Activated CD4-positive, alpha-beta memory T cell treated with anti-CD3 and anti-CD28 coated beads, Interleukin-2, amount 10 ng/mL, durations not matched to agents 7 days and 5 days (primary cell): ENCODE results near the gene PRPF6. TPM values are rescaled to one million over a fixed set of nuclear protein-coding genes. Genes with fewer than 3 reads are reported as not detected.

Experiments
- CTCF ChIA-PET: fragments of 350-600 bp; sonication (Branson Sonifier 250); formaldehyde crosslinking; loops from one replicate; lab custom pipeline; 2021; ENCODE audit warnings: antibody characterized with exemption, inconsistent platforms; lab: Charles Lee
- POLR2A ChIA-PET: fragments of 350-600 bp; sonication (Branson Sonifier 250); formaldehyde crosslinking; loops from one replicate; lab custom pipeline; 2021; ENCODE audit warnings: antibody characterized with exemption; lab: Charles Lee
- DNase-seq: peaks from one replicate; pipeline ENCODE4 v3.0.0-alpha.2; 2020
- H3K27ac Mint-ChIP-seq: one replicate; pipeline ENCODE4 v1.8.0; 2021; ENCODE audit warnings: mild to moderate bottlenecking, mixed read lengths
- H3K27me3 Mint-ChIP-seq: one replicate; pipeline ENCODE4 v1.8.0; 2021; ENCODE audit warnings: mixed read lengths
- H3K36me3 Mint-ChIP-seq: one replicate; pipeline ENCODE4 v1.8.0; 2021; ENCODE audit warnings: low read depth, mixed read lengths
- H3K4me1 Mint-ChIP-seq: one replicate; pipeline ENCODE4 v1.8.0; 2021; ENCODE audit warnings: mixed read lengths
- H3K4me3 Mint-ChIP-seq: one replicate; pipeline ENCODE4 v1.8.0; 2021; ENCODE audit warnings: mild to moderate bottlenecking, mixed read lengths
- H3K9me3 Mint-ChIP-seq: one replicate; pipeline ENCODE4 v1.8.0; 2021; ENCODE audit warnings: mixed read lengths
- total RNA-seq, 2 experiments: library from RNA; stranded (reverse); gene quantifications; one replicate each; pipeline ENCODE4 v1.2.3, GENCODE V29; 2021

Gene PRPF6
- 10 to 100 TPM; 58.4 to 60.4 TPM for total RNA-seq

- Mint-ChIP-seq H3K4me3 (peak within 1 kb of the TSS; percentile 87), H3K4me1 (peaks cover 61% of the 10 kb centered on the region), H3K27ac (peak within 1 kb of the TSS; percentile 97), H3K27me3 (no peaks in the 10 kb centered on the region), H3K36me3 (peaks cover 32% of the 10 kb centered on the region), H3K9me3 (no peaks in the 10 kb centered on the region)
- CTCF ChIA-PET = interaction anchor here (0.5 to 4.1 kb wide), 33 partner anchors 8 to 485 kb away, joined by 3 to 117 read pairs (median 4); partner anchors contain the start of genes ARFRP1, C20orf204, OPRL1 and PPDPF
- POLR2A ChIA-PET = interaction anchor here (0.7 to 4.3 kb wide), 20 partner anchors 8 to 460 kb away, joined by 3 to 83 read pairs (median 6); partner anchors contain the start of genes C20orf204, GMEB2, LIME1 and OPRL1
- peak; percentile 97 for DNase-seq
These were observed at the start of gene PRPF6 for GRCh38 chr20:63980806-63981728. TSS of gene PRPF6 (plus strand) at chr20:63981132. CDS start at chr20:63981246, 114 bp downstream.

DNA sequence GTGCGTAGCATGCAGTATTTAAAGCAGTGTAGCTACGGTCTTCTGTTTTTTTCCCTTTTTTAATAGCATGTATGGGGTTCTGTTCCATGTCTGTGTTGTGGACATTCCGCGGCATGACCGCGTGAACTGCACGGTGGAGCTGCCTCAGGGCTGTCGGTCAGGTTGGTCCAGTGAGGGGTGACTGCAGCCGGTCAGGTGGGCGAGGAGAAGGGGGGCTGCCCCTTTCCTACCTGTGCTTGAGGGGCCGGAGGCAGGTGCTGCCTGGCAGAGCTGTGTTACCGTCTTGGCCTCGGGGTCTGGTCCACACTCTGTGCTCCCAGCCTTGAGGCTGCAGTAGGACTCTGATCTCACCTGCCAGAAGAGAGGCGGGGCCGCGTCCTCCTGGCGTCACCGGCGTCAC is 49.2 kb upstream of the PRPF6 start:
- Mint-ChIP-seq H3K27ac (no peak overlapping the region), H3K27me3 (no peaks in the 10 kb centered on the region), H3K4me3 (no peak overlapping the region), H3K36me3 (peaks cover 70% of the 10 kb centered on the region), H3K4me1 (peaks cover 4% of the 10 kb centered on the region), H3K9me3 (no peaks in the 10 kb centered on the region)
- POLR2A ChIA-PET = no interaction called here
- DNase-seq = no peak
- CTCF ChIA-PET = no interaction called here

GRCh38 chr20:63932606-63933160 is 48.2 kb upstream of the PRPF6 start:
- DNase-seq = no peak
- CTCF ChIA-PET = no interaction called here
- Mint-ChIP-seq H3K4me1 (peaks cover 2% of the 10 kb centered on the region), H3K36me3 (peaks cover 64% of the 10 kb centered on the region), H3K27ac (no peak overlapping the region), H3K27me3 (no peaks in the 10 kb centered on the region), H3K4me3 (no peak overlapping the region), H3K9me3 (no peaks in the 10 kb centered on the region)
- POLR2A ChIA-PET = interaction anchor here (0.8 to 1.4 kb wide), 2 partner anchors 34 to 413 kb away, joined by 3 to 4 read pairs; no protein-coding TSS in a partner anchor

GRCh38 chr20:63933646-63934045 is 47.3 kb upstream of the PRPF6 start:
- Mint-ChIP-seq H3K27ac (no peak overlapping the region), H3K9me3 (no peaks in the 10 kb centered on the region), H3K27me3 (no peaks in the 10 kb centered on the region), H3K4me3 (no peak overlapping the region), H3K36me3 (peaks cover 61% of the 10 kb centered on the region), H3K4me1 (peaks cover 4% of the 10 kb centered on the region)
- CTCF ChIA-PET = no interaction called here
- no peak for DNase-seq
- POLR2A ChIA-PET = interaction anchor here (0.8 to 1.4 kb wide), 3 partner anchors 31 to 414 kb away, joined by 3 to 4 read pairs (median 3); no protein-coding TSS in a partner anchor

DNA sequence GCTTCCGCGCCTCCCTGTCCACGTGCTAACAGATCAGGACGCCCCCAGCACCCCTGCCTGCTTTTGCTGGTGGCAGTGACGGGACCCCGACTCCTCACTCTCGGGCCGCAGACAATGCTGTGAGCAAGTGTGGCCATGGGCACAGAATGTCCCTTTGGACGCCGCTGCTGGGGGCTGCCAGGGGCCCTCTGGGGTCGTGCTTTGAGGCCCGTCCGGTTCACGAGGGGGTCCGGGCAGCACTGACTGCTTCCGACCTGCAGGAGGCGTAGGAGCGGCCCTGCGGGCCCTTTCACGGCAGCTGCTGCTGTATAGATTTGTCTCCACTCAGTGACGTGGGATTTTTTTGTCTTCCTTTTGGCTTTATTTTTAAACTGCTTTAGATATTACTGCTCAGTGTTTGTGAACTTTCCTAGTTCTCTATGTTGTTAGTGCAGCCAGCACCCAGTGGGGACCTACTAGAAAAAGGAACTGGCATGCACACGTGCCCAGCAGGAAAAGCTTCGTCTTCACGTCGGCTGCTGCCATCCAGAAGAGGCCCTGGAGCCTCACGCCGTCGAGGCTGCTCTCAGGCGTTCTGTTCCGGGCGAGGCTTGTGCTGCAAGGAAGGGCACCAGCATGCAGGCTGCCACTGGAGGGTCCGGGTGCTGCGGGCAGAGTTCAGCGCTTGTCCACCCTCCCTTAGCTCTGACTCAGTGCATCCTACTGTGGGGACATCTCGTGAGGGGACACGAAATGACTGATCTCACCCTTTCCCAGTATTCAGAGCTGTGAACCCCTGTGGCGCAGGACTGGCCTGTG is 46.5 kb upstream of the PRPF6 start:
- no peak overlapping the region for H3K4me3 Mint-ChIP-seq
- POLR2A ChIA-PET = interaction anchor here (0.6 to 1.3 kb wide), 2 partner anchors 32 to 447 kb away, joined by 3 read pairs; no protein-coding TSS in a partner anchor
- H3K27me3 Mint-ChIP-seq = no peaks in the 10 kb centered on the region
- DNase-seq = no peak
- no peak overlapping the region for H3K27ac Mint-ChIP-seq
- CTCF ChIA-PET = no interaction called here
- peaks cover 4% of the 10 kb centered on the region for H3K4me1 Mint-ChIP-seq
- H3K36me3 Mint-ChIP-seq = peaks cover 54% of the 10 kb centered on the region
- no peaks in the 10 kb centered on the region for H3K9me3 Mint-ChIP-seq

GRCh38 chr20:63935447-63935846 is 45.5 kb upstream of the PRPF6 start:
- H3K27ac Mint-ChIP-seq = no peak overlapping the region
- no peaks in the 10 kb centered on the region for H3K9me3 Mint-ChIP-seq
- peaks cover 4% of the 10 kb centered on the region for H3K4me1 Mint-ChIP-seq
- H3K36me3 Mint-ChIP-seq = peaks cover 54% of the 10 kb centered on the region
- no peaks in the 10 kb centered on the region for H3K27me3 Mint-ChIP-seq
- ChIA-PET POLR2A (interaction anchor here (1.1 kb wide), 1 partner anchor 11 kb away, joined by 3 read pairs; no protein-coding TSS in a partner anchor), CTCF (no interaction called here)
- no peak for DNase-seq
- H3K4me3 Mint-ChIP-seq = no peak overlapping the region

GRCh38 chr20:63937596-63937995 is 43.3 kb upstream of the PRPF6 start:
- H3K4me1 Mint-ChIP-seq = peaks cover 23% of the 10 kb centered on the region
- peaks cover 49% of the 10 kb centered on the region for H3K36me3 Mint-ChIP-seq
- H3K4me3 Mint-ChIP-seq = no peak overlapping the region
- ChIA-PET CTCF (no interaction called here), POLR2A (no interaction called here)
- no peaks in the 10 kb centered on the region for H3K27me3 Mint-ChIP-seq
- DNase-seq = no peak
- no peaks in the 10 kb centered on the region for H3K9me3 Mint-ChIP-seq
- H3K27ac Mint-ChIP-seq = no peak overlapping the region

GRCh38 chr20:63939061-63939935 is 41.6 kb upstream of the PRPF6 start:
- DNase-seq = no peak
- peaks cover 51% of the 10 kb centered on the region for H3K36me3 Mint-ChIP-seq
- H3K4me1 Mint-ChIP-seq = peaks cover 27% of the 10 kb centered on the region
- no peaks in the 10 kb centered on the region for H3K27me3 Mint-ChIP-seq
- H3K27ac Mint-ChIP-seq = no peak overlapping the region
- CTCF ChIA-PET = no interaction called here
- no peak overlapping the region for H3K4me3 Mint-ChIP-seq
- POLR2A ChIA-PET = interaction anchor here (0.7 kb wide), 1 partner anchor 75 kb away, joined by 3 read pairs; no protein-coding TSS in a partner anchor
- H3K9me3 Mint-ChIP-seq = no peaks in the 10 kb centered on the region

DNA sequence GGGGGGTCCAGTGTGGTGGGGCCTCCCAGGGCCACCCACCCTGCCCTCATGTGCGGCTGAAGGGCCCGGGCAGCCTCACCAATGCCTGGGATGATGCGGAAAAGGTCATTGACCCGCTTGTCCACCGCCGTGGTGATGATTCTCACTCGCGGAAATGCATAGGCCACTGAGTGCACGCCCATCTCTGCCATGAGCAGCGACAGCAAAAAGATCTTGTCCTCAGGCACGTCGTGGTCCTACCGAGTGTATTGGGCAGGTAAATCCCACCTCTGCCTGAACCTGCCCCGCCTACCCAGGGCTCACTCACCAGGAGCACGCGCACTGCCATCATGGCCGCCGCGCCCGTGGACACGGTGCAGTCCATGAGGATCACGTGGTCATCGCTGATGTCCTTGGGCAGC is 40.9 kb upstream of the PRPF6 start:
- Mint-ChIP-seq H3K4me3 (no peak overlapping the region), H3K36me3 (peaks cover 46% of the 10 kb centered on the region), H3K4me1 (peaks cover 27% of the 10 kb centered on the region), H3K27ac (no peak overlapping the region), H3K9me3 (no peaks in the 10 kb centered on the region), H3K27me3 (no peaks in the 10 kb centered on the region)
- no peak for DNase-seq
- ChIA-PET CTCF (no interaction called here), POLR2A (no interaction called here)

DNA sequence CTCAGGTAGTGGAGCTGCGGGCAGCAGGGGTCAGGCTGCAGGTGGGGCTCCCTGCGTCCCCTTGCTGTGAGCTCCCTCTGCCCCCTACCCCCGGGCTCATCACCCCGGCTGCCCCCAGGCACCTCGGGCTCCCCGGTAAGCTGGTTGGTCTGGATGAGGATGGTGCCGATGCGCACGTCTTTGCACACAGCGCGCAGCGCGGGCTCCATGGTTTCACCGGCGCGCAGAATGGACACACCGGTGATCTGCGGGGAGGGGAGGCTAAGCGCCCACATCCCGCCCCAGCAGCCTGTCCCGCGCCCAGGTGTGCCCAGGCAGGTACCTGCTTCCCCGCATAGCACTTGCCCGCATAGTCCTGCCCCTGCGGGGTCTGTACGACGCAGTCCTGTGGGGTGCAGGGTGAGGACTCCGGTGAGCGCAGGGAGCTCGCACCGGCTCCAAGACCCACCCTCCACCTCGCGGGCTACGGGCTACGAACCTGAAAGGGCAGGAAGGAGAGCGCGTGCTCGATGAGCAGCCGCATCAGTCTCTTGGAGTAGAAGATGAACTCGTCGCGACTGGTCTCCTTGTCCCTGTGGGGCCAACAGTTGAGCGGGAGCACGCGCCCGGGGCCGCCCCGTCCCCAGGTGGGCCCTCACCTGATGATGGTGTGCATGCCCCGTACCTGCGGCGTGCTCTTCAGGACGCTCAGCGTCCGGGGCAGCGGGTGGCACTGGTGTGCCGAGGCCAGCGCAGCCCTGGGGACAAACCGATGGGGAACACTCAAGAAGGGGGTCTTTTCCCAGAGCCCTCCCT is 40.3 kb upstream of the PRPF6 start:
- DNase-seq = no peak
- peaks cover 27% of the 10 kb centered on the region for H3K4me1 Mint-ChIP-seq
- no peaks in the 10 kb centered on the region for H3K9me3 Mint-ChIP-seq
- CTCF ChIA-PET = interaction anchor here (1.0 kb wide), 1 partner anchor 40 kb away, joined by 4 read pairs; no protein-coding TSS in a partner anchor
- POLR2A ChIA-PET = interaction anchor here (1.2 kb wide), 1 partner anchor 44 kb away, joined by 4 read pairs; no protein-coding TSS in a partner anchor
- H3K36me3 Mint-ChIP-seq = peaks cover 49% of the 10 kb centered on the region
- peak overlapping the region; percentile 27 for H3K4me3 Mint-ChIP-seq
- peak overlapping the region; percentile 90 for H3K27ac Mint-ChIP-seq
- H3K27me3 Mint-ChIP-seq = no peaks in the 10 kb centered on the region
